ENCODE measurements around the gene ZNF273. TPM values are rescaled to one million over a fixed set of nuclear protein-coding genes. Genes with fewer than 3 reads are reported as not detected.
"Not testable (repeated sequence)": the region's sequence is repeated elsewhere in the genome, so short reads cannot be mapped to it uniquely, and the experiment has no call there.

The ZNF273 gene
- total RNA-seq, 1 donor from 2014 or later: 1.1 TPM

- TF ChIP-seq, protein P1, sequence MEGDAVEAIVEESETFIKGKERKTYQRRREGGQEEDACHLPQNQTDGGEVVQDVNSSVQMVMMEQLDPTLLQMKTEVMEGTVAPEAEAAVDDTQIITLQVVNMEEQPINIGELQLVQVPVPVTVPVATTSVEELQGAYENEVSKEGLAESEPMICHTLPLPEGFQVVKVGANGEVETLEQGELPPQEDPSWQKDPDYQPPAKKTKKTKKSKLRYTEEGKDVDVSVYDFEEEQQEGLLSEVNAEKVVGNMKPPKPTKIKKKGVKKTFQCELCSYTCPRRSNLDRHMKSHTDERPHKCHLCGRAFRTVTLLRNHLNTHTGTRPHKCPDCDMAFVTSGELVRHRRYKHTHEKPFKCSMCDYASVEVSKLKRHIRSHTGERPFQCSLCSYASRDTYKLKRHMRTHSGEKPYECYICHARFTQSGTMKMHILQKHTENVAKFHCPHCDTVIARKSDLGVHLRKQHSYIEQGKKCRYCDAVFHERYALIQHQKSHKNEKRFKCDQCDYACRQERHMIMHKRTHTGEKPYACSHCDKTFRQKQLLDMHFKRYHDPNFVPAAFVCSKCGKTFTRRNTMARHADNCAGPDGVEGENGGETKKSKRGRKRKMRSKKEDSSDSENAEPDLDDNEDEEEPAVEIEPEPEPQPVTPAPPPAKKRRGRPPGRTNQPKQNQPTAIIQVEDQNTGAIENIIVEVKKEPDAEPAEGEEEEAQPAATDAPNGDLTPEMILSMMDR (IDR thresholded peaks at IDR 0.05; ENCODE audit: borderline replicate concordance): no peak
- intact Hi-C loops (cut with micrococcal nuclease): no loop called here
- Histone ChIP-seq H3K4me3 (no peak overlapping the region), H3K27ac (replicated peaks) (no peak overlapping the region), H3K36me3 (no peaks in the 10 kb centered on the region), H3K4me1 (no peaks in the 10 kb centered on the region), H3K27me3 (ENCODE audit: low read depth) (peaks cover 10% of the 10 kb centered on the region), H3K9me3 (replicated peaks) (peaks cover 14% of the 10 kb centered on the region)
- no peak for DNase-seq
These were observed 35.5 kb downstream of the ZNF273 start for GRCh38 chr7:64938540-64938939.

- not testable (repeated sequence) for DNase-seq
These were observed 36.9 kb downstream of the ZNF273 start for GRCh38 chr7:64940021-64940420.

GRCh38 chr7:64944667-64945502 lies 41.8 kb downstream of the ZNF273 start:
- DNase-seq; H3K4me3 ChIP-seq; H3K9me3 ChIP-seq (replicated peaks); H3K27ac ChIP-seq (replicated peaks); H3K36me3 ChIP-seq; intact Hi-C loops (cut with micrococcal nuclease): not testable (repeated sequence)
- Histone ChIP-seq H3K4me1 (peaks cover 13% of the 10 kb centered on the region), H3K27me3 (ENCODE audit: low read depth) (peaks cover 52% of the 10 kb centered on the region)

More at GRCh38 chr7:64940021-64940420, 36.9 kb downstream of the ZNF273 start:
- H3K4me1 ChIP-seq; H3K4me3 ChIP-seq; H3K27ac ChIP-seq (replicated peaks); H3K36me3 ChIP-seq; H3K9me3 ChIP-seq (replicated peaks); intact Hi-C loops (cut with micrococcal nuclease): not testable (repeated sequence)
- peaks cover 12% of the 10 kb centered on the region for H3K27me3 ChIP-seq (ENCODE audit: low read depth)

GRCh38 chr7:64945503-64946175 lies 42.6 kb downstream of the ZNF273 start:
- intact Hi-C loops (cut with micrococcal nuclease): no loop called here
- Histone ChIP-seq H3K36me3 (no peaks in the 10 kb centered on the region), H3K27ac (replicated peaks) (no peak overlapping the region), H3K4me3 (no peak overlapping the region), H3K27me3 (ENCODE audit: low read depth) (peaks cover 60% of the 10 kb centered on the region), H3K9me3 (replicated peaks) (no peaks in the 10 kb centered on the region), H3K4me1 (peaks cover 13% of the 10 kb centered on the region)
- TF ChIP-seq, protein P1 (IDR thresholded peaks at IDR 0.05; ENCODE audit: borderline replicate concordance): no peak
- DNase-seq: no peak

GRCh38 chr7:64946772-64947171 lies 43.7 kb downstream of the ZNF273 start:
- Histone ChIP-seq H3K9me3 (replicated peaks) (no peaks in the 10 kb centered on the region), H3K36me3 (no peaks in the 10 kb centered on the region), H3K27me3 (ENCODE audit: low read depth) (peaks cover 62% of the 10 kb centered on the region), H3K27ac (replicated peaks) (no peak overlapping the region), H3K4me1 (peaks cover 13% of the 10 kb centered on the region), H3K4me3 (peak overlapping the region; percentile 65)
- DNase-seq: no peak
- intact Hi-C loops (cut with micrococcal nuclease): no loop called here
- TF ChIP-seq, protein P1 (IDR thresholded peaks at IDR 0.05; ENCODE audit: borderline replicate concordance): no peak

- Histone ChIP-seq H3K27me3 (ENCODE audit: low read depth) (peaks cover 62% of the 10 kb centered on the region), H3K4me1 (peaks cover 13% of the 10 kb centered on the region), H3K27ac (replicated peaks) (no peak overlapping the region), H3K9me3 (replicated peaks) (no peaks in the 10 kb centered on the region), H3K4me3 (peak overlapping the region; percentile 65), H3K36me3 (no peaks in the 10 kb centered on the region)
- TF ChIP-seq, protein P1 (IDR thresholded peaks at IDR 0.05; ENCODE audit: borderline replicate concordance): no peak
- no peak for DNase-seq
- intact Hi-C loops (cut with micrococcal nuclease): no loop called here
These were observed 44.4 kb downstream of the ZNF273 start for GRCh38 chr7:64947252-64948000.

- H3K27ac ChIP-seq (replicated peaks); H3K36me3 ChIP-seq; H3K4me3 ChIP-seq; H3K9me3 ChIP-seq (replicated peaks); DNase-seq; intact Hi-C loops (cut with micrococcal nuclease): not testable (repeated sequence)
- peaks cover 51% of the 10 kb centered on the region for H3K27me3 ChIP-seq (ENCODE audit: low read depth)
- H3K4me1 ChIP-seq: peaks cover 13% of the 10 kb centered on the region
These were observed 45.7 kb downstream of the ZNF273 start for GRCh38 chr7:64948774-64949173.

DNA sequence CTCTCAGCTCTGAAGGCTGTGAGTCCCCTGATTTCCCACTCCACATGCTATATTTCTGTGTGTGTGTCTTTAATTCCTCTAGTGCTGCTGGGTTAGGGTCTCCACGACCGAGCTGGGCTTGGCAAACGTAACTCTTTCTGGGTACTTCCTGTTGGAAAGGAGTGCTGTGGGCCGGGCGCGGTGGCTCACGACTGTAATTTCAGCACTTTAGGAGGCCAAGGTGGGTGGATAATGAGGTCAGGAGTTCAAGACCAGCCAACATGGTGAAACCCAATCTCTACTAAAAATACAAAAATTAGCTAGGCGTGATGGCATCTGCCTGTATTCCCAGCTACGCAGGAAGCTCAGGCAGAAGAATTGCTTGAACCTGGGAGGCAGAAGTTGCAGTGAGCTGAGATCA lies 47.6 kb downstream of the ZNF273 start:
- H3K36me3 ChIP-seq; DNase-seq; H3K9me3 ChIP-seq (replicated peaks); H3K4me3 ChIP-seq; H3K27ac ChIP-seq (replicated peaks): not testable (repeated sequence)
- peaks cover 13% of the 10 kb centered on the region for H3K4me1 ChIP-seq
- intact Hi-C loops (cut with micrococcal nuclease): loop anchor here (10.0 kb wide), 1 partner anchor 354 kb away; no protein-coding TSS in a partner anchor
- H3K27me3 ChIP-seq (ENCODE audit: low read depth): peaks cover 43% of the 10 kb centered on the region
